ENCODE results near the gene ATF3.

Gene ATF3

DNA sequence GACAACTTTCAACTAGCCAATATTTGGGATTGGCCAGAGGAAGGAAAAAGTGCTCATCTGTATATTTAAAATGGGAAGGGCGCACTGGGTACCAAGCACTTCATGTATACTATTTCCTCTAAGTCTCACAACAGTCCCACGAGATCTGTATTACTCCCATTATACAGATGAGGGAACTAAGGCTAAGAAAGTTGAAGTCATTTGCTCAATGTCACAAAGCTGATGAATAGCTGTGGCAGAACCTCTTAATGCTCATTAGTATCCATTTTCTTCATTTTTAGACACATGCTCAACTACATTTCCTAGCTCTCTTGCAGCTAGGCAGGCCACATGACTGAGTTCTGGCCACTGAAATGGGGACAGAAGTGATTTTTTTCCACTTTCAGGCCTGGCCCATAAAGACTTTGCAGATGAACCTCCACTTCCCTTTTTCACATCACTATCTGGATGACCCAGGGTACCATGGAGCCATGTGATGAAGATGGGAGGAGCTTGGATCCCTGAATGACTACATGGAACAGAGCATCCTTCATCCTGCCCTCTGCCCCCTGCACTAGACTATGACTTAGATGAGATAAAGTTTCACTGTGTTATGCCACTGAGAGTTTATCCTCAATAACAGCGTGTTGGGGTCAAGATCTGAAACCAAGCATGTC lies 31.8 kb downstream of the ATF3 start:
- TF ChIP-seq, protein P1, sequence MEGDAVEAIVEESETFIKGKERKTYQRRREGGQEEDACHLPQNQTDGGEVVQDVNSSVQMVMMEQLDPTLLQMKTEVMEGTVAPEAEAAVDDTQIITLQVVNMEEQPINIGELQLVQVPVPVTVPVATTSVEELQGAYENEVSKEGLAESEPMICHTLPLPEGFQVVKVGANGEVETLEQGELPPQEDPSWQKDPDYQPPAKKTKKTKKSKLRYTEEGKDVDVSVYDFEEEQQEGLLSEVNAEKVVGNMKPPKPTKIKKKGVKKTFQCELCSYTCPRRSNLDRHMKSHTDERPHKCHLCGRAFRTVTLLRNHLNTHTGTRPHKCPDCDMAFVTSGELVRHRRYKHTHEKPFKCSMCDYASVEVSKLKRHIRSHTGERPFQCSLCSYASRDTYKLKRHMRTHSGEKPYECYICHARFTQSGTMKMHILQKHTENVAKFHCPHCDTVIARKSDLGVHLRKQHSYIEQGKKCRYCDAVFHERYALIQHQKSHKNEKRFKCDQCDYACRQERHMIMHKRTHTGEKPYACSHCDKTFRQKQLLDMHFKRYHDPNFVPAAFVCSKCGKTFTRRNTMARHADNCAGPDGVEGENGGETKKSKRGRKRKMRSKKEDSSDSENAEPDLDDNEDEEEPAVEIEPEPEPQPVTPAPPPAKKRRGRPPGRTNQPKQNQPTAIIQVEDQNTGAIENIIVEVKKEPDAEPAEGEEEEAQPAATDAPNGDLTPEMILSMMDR (conservative IDR thresholded peaks at IDR 0.05; ENCODE audit: control insufficient read depth, insufficient read depth, low read depth, low read length) = no peak
- DNase-seq (ENCODE audit: low read depth) = no peak
- H3K4me3 ChIP-seq (ENCODE audit: control insufficient read depth, low read depth, low read length) = no peak overlapping the region

DNA sequence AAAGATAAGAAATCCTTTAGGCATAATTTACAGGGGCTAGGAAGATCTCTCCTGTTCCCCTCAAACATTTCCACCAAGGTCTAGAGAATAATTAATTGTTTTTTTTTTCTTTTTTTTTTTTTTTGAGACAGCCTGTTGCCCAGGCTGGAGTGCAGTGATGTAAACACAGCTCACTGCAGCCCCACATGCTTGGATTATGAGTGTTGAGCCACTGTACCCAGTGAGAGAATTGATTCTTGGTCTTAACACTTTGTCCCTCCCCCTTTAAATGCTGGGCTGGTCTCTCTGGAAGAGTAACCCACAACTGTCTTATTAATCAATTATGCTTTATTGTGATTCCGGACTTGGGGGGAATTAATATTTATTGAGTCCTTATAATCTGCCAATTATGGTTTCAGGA lies 33.4 kb downstream of the ATF3 start:
- DNase-seq (ENCODE audit: low read depth) = peak; percentile 31
- TF ChIP-seq, protein P1 (conservative IDR thresholded peaks at IDR 0.05; ENCODE audit: control insufficient read depth, insufficient read depth, low read depth, low read length) = no peak
- no peak overlapping the region for H3K4me3 ChIP-seq (ENCODE audit: control insufficient read depth, low read depth, low read length)

DNA sequence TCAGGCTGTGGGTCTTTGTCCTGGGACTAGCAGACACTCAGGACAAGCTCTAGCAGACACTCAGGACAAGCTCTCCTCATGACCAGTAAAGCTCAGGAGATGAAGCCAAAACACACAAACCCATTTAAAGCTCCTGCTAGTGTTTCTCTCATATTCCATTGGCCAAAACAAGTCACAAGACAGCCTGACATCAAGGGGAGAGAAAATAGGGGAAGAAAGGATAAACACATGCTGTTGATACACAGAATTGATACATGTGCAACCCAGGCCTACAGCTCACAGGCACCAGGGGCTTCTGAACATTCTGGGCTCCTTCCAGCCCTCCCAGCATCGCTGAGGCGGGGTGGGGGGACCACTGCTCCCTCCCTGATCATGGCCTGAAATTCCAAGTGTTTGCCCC lies 35.3 kb downstream of the ATF3 start:
- no peak overlapping the region for H3K4me3 ChIP-seq (ENCODE audit: control insufficient read depth, low read depth, low read length)
- DNase-seq (ENCODE audit: low read depth) = no peak
- TF ChIP-seq, protein P1 (conservative IDR thresholded peaks at IDR 0.05; ENCODE audit: control insufficient read depth, insufficient read depth, low read depth, low read length) = no peak

DNA sequence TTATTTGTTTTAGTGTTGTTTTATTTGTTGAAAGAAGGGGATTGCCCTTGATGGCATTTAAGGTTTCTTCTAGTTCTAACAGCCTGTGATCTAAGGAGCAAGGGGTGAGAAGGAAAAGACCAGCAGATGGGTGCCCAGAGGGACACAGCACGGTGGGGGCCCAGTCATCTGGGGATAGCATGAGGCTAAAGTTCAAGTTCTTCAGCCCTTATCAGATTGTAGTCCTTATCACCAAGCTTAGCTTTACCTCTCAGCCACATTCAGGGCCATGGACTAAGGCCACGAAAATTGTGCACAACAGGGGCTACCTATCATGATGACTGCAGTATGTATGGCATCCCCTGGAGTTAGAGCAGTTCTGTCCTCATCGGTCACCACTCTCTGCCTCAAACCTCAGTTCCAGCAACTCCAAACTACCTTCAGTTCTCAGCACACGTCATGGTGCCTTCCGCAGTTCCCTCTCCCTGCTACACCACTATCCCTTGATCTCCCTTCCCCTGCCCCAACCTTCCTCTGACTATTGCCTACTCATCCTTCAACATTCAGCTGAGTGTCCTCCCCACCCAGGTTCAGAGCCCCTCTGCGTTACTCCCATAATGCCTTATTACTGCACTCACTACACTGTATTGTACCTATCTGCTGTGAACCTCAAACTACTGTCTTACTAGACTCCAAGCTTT lies 36.4 kb downstream of the ATF3 start:
- DNase-seq (ENCODE audit: low read depth) = no peak
- no peak overlapping the region for H3K4me3 ChIP-seq (ENCODE audit: control insufficient read depth, low read depth, low read length)
- TF ChIP-seq, protein P1 (conservative IDR thresholded peaks at IDR 0.05; ENCODE audit: control insufficient read depth, insufficient read depth, low read depth, low read length) = no peak

DNA sequence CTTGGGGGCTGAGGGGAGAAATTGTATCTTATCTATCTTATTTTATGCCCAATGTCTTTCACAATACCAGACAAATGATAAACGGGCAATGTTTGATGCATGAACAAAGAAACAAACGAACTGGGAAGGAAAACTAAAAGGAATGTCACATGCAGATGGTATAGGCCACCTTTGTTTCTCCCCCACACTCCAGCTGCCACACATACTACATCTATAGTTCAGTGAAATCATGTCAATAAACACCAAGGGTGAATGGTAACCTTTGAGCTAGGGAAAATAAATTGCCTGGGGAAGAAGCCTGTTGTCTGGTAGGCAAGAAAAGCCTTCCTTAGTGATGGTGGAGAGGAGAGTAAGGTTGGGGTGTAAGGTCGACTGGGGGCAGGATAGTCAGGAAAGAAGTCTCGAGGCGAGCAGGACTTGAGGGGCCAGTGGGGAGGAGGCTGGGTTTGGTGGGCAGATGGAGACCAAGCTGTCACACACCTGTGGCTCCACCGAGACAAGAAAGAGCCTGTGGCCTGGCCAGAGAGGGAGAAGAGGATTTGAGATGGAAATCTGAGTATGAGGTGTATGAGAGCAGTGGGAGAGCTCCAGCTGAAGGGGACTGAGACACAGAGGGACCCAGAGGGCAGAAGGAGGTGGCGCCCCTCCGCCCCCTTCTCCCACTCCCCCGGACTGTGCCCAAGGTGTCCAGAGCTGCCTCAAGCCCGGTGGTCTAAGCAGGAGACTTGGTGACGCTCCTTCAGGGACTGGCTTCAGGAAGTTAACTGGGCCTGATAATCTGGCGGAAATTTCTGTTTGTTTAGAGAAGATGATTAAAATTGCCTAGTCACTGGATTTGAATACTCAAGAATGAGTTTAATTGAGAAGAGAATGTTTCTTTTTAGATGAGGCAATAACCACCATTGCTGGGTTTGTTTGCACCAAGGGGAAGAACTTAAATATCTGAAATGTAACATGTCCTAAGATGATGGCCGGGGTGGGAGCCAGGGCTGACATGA lies 37.3 kb downstream of the ATF3 start:
- H3K4me3 ChIP-seq (ENCODE audit: control insufficient read depth, low read depth, low read length) = no peak overlapping the region
- TF ChIP-seq, protein P1 (conservative IDR thresholded peaks at IDR 0.05; ENCODE audit: control insufficient read depth, insufficient read depth, low read depth, low read length) = no peak
- DNase-seq (ENCODE audit: low read depth) = no peak

DNA sequence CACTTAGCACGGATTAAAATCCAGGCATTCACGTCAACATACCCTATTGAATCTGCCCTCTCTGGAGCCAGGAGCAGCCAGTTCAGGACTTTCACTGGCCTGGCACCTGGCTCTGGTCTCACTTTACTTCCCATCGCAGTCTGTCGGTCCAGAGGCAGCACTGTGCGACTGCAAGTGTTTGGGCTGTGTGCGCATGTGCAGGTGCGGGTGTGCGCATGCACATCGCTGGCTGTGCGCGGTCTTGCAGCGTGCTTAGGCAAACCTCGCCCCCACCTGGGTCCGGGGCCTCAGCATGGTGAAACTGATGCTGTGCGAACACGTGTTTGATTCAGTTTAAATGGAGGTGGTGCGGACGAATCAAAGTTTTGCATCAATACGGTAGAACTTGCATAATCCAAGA lies 38.0 kb downstream of the ATF3 start:
- TF ChIP-seq, protein P1 (conservative IDR thresholded peaks at IDR 0.05; ENCODE audit: control insufficient read depth, insufficient read depth, low read depth, low read length) = no peak
- DNase-seq (ENCODE audit: low read depth) = no peak
- H3K4me3 ChIP-seq (ENCODE audit: control insufficient read depth, low read depth, low read length) = no peak overlapping the region
